ENCODE measurements around the gene TNS4.

TNS4 gene

GRCh38 chr17:40448213-40448638 lies 53.2 kb downstream of the TNS4 start:
- TF ChIP-seq TARDBP (IDR thresholded peaks at IDR 0.05) (no peak), FOXM1 (IDR thresholded peaks at IDR 0.05; ENCODE audit: borderline replicate concordance) (no peak), HDGF (IDR thresholded peaks at IDR 0.05; ENCODE audit: borderline replicate concordance) (no peak), PKNOX1 (IDR thresholded peaks at IDR 0.05) (no peak), ELF4 (IDR thresholded peaks at IDR 0.05) (no peak), FOXA1 (IDR thresholded peaks at IDR 0.05) (no peak), SUZ12 (IDR thresholded peaks at IDR 0.05) (no peak), LEF1 (IDR thresholded peaks at IDR 0.05; ENCODE audit: borderline replicate concordance) (no peak), ZNF384 (IDR thresholded peaks at IDR 0.05) (no peak), SP1 (IDR thresholded peaks at IDR 0.05) (no peak), FOXK2 (IDR thresholded peaks at IDR 0.05) (no peak), L3MBTL2 (conservative IDR thresholded peaks at IDR 0.05) (no peak)
- no peak for DNase-seq (ENCODE audit: extremely low spot score)
- ChIA-PET POLR2A (interaction anchor here (1.2 to 1.3 kb wide), 2 partner anchors 30 to 160 kb away, joined by 3 to 4 read pairs; partner anchors contain the start of gene TOP2A), CTCF (no interaction called here)

- ChIA-PET POLR2A (interaction anchor here (1.2 to 1.5 kb wide), 3 partner anchors 30 to 160 kb away, joined by 3 to 4 read pairs (median 3); partner anchors contain the start of gene TOP2A), CTCF (interaction anchor here (0.7 to 1.2 kb wide), 2 partner anchors 8 to 85 kb away, joined by 4 read pairs; no protein-coding TSS in a partner anchor)
- TF ChIP-seq FOXK2 (IDR thresholded peaks at IDR 0.05) (no peak), ELF4 (IDR thresholded peaks at IDR 0.05) (no peak), SUZ12 (IDR thresholded peaks at IDR 0.05) (no peak), ARNT (IDR thresholded peaks at IDR 0.05) (no peak), CTBP1 (IDR thresholded peaks at IDR 0.05; ENCODE audit: borderline replicate concordance) (no peak), LEF1 (IDR thresholded peaks at IDR 0.05; ENCODE audit: borderline replicate concordance) (no peak), TARDBP (IDR thresholded peaks at IDR 0.05) (no peak), SP1 (IDR thresholded peaks at IDR 0.05) (no peak), PKNOX1 (IDR thresholded peaks at IDR 0.05) (no peak), NFRKB (IDR thresholded peaks at IDR 0.05) (no peak), BHLHE40 (IDR thresholded peaks at IDR 0.05; ENCODE audit: borderline replicate concordance) (no peak), ZNF384 (IDR thresholded peaks at IDR 0.05) (no peak), HDGF (IDR thresholded peaks at IDR 0.05; ENCODE audit: borderline replicate concordance) (no peak), FOXM1 (IDR thresholded peaks at IDR 0.05; ENCODE audit: borderline replicate concordance) (no peak), FOXA1 (IDR thresholded peaks at IDR 0.05) (no peak), L3MBTL2 (conservative IDR thresholded peaks at IDR 0.05) (no peak)
- no peak for DNase-seq (ENCODE audit: extremely low spot score)
Observed at GRCh38 chr17:40447806-40448205, 53.6 kb downstream of the TNS4 start.

- DNase-seq (ENCODE audit: extremely low spot score) = no peak
- ChIA-PET POLR2A (interaction anchor here (1.2 to 1.5 kb wide), 3 partner anchors 29 to 159 kb away, joined by 3 to 4 read pairs (median 3); partner anchors contain the start of gene TOP2A), CTCF (interaction anchor here (0.7 to 1.2 kb wide), 2 partner anchors 8 to 85 kb away, joined by 4 read pairs; no protein-coding TSS in a partner anchor)
- TF ChIP-seq TARDBP (IDR thresholded peaks at IDR 0.05) (no peak), ELF4 (IDR thresholded peaks at IDR 0.05) (no peak), ZNF384 (IDR thresholded peaks at IDR 0.05) (no peak), HDGF (IDR thresholded peaks at IDR 0.05; ENCODE audit: borderline replicate concordance) (no peak), FOXK2 (IDR thresholded peaks at IDR 0.05) (no peak), CTBP1 (IDR thresholded peaks at IDR 0.05; ENCODE audit: borderline replicate concordance) (no peak), SUZ12 (IDR thresholded peaks at IDR 0.05) (no peak), SP1 (IDR thresholded peaks at IDR 0.05) (no peak), PKNOX1 (IDR thresholded peaks at IDR 0.05) (no peak), FOXM1 (IDR thresholded peaks at IDR 0.05; ENCODE audit: borderline replicate concordance) (no peak), ARNT (IDR thresholded peaks at IDR 0.05) (no peak), L3MBTL2 (conservative IDR thresholded peaks at IDR 0.05) (no peak), LEF1 (IDR thresholded peaks at IDR 0.05; ENCODE audit: borderline replicate concordance) (no peak), NFRKB (IDR thresholded peaks at IDR 0.05) (no peak)
Observed at GRCh38 chr17:40447148-40447644, 54.2 kb downstream of the TNS4 start.

GRCh38 chr17:40445751-40446468 lies 55.5 kb downstream of the TNS4 start:
- no peak for TF ChIP-seq ZNF384 (IDR thresholded peaks at IDR 0.05)

GRCh38 chr17:40443988-40444899 lies 57.2 kb downstream of the TNS4 start:
- no peak for TF ChIP-seq SP1 (IDR thresholded peaks at IDR 0.05)
- TF ChIP-seq ELF4 (IDR thresholded peaks at IDR 0.05) = no peak
- no peak for TF ChIP-seq LEF1 (IDR thresholded peaks at IDR 0.05; ENCODE audit: borderline replicate concordance)
- TF ChIP-seq BHLHE40 (IDR thresholded peaks at IDR 0.05; ENCODE audit: borderline replicate concordance) = no peak
- TF ChIP-seq FOXM1 (IDR thresholded peaks at IDR 0.05; ENCODE audit: borderline replicate concordance) = no peak
- no peak for TF ChIP-seq SUZ12 (IDR thresholded peaks at IDR 0.05)
- no peak for TF ChIP-seq ARNT (IDR thresholded peaks at IDR 0.05)
- TF ChIP-seq HDGF (IDR thresholded peaks at IDR 0.05; ENCODE audit: borderline replicate concordance) = no peak
- TF ChIP-seq CTBP1 (IDR thresholded peaks at IDR 0.05; ENCODE audit: borderline replicate concordance) = no peak
- TF ChIP-seq PKNOX1 (IDR thresholded peaks at IDR 0.05) = no peak
- no peak for TF ChIP-seq L3MBTL2 (conservative IDR thresholded peaks at IDR 0.05)
- no peak for TF ChIP-seq NFRKB (IDR thresholded peaks at IDR 0.05)
- TF ChIP-seq ZNF384 (IDR thresholded peaks at IDR 0.05) = no peak
- no peak for TF ChIP-seq FOXA1 (IDR thresholded peaks at IDR 0.05)
- no peak for TF ChIP-seq FOXK2 (IDR thresholded peaks at IDR 0.05)
- DNase-seq (ENCODE audit: extremely low spot score) = no peak
- POLR2A ChIA-PET = interaction anchor here (0.6 to 1.3 kb wide), 8 partner anchors 14 to 331 kb away, joined by 3 to 9 read pairs (median 3); partner anchors contain the start of gene TOP2A
- CTCF ChIA-PET = interaction anchor here (0.6 to 1.2 kb wide), 3 partner anchors 28 to 90 kb away, joined by 3 read pairs; no protein-coding TSS in a partner anchor

More at GRCh38 chr17:40445751-40446468, 55.5 kb downstream of the TNS4 start:
- ChIA-PET CTCF (interaction anchor here (0.8 to 1.0 kb wide), 2 partner anchors 30 kb away, joined by 3 to 5 read pairs; no protein-coding TSS in a partner anchor), POLR2A (no interaction called here)
- no peak for DNase-seq (ENCODE audit: extremely low spot score)
